NCI-H2107 (cell line): ENCODE results near the gene DKK2.

Experiments used
- DNase-seq: peaks from one replicate; lab custom pipeline; 2025; lab: John Stamatoyannopoulos, UW

DKK2 gene, protein sequence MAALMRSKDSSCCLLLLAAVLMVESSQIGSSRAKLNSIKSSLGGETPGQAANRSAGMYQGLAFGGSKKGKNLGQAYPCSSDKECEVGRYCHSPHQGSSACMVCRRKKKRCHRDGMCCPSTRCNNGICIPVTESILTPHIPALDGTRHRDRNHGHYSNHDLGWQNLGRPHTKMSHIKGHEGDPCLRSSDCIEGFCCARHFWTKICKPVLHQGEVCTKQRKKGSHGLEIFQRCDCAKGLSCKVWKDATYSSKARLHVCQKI

DNA sequence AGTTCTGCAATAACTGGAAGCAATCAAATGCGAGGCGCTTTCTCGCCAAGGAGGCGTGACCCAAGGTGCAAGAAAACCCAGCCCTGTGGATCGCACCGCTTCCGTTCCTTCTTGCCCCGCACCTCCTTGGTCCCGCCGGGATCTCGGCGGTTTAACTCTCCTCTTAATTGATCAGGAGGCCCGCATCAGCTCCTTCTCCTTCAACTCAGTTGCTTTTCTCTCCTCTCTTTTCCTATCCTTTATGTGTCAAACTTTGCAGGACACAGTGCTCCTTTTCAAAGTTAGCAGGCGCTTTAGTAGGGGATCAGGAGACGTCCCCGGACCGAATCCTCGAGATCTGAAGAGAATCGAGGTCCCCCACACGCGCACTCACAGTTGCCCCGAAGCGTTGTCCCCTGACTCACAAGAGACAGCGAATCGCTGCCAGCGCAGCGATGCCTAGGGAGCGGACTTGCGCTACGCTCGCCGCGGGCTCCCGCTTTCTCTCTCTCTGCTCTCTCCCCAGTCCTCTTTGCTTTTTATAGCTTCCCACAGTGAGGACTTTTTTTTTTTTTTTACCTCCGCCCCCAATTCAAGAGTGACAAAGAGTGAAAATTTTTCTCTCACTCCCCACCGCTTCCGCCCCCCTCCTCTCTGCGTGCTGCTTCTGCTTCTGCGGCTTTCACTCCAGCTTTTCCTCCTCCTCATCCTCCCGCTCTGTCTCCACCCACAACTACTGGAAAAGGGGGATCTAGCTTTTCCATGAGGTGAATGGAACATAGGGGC, at the start of gene DKK2:
DKK2 (minus strand) TSS at position 495 of the 765 bp plus-strand sequence. CDS start 722 bp downstream, outside the sequence.
- DNase-seq = no peak

DNA sequence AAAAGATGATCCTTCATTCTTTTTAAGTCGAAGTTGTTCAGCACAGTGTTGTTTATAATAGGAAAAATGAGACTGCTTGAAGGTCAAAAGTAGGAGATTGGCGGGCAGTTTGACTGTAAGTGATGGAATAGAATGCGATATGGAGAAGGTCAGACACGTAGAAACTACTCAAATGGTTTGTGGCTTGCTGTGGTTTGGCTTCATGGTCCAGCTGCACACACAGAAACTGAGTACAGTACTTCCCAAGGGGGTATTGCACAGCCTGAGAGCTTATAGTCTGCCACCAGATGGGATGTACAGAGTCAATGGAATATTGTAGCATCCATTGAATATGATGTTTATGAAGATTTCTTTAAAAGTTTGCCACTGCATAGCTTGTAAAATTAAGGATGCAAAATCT, 41.1 kb upstream of the DKK2 start:
- no peak for DNase-seq

DNA sequence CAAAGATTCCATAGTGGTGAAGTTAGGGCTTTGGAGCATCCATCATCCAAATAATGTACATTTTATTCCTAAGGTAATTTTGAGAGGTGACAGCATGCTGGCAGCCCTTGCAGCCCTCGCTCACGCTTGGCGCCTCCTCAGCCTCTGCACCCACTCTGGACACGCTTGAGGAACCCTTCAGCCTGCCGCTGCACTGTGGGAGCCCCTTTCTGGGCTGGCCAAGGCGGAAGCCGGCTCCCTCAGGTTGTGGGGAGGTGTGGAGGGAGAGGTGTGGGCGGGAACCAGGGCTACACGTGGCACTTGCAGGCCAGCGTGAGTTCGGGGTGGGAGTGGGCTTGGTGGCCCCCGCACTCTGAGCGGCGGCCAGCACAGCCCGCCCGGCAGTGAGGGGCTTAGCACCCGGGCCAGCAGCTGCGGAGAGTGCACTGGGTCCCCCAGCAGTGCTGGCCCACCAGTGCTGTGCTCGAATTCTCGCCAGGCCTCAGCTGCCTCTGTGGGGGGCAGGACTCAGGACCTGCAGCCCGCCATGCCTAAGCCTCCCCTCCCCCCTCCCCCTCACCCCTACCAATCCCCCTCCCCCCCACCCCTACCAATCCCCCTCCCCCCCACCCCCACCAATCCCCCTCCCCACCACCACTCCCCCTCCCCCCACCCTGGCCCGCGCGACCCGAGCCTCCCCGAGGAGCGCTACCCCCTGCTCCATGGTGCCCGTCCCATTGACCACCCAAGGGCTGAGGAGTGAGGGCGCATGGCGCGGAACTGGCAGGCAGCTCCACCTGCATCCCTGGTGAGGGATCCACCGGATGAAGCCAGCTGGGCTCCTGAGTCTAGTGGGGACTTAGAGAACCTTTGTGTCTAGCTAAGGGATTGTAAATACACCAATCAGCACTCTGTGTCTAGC, 37.0 kb upstream of the DKK2 start:
- DNase-seq = no peak

DNA sequence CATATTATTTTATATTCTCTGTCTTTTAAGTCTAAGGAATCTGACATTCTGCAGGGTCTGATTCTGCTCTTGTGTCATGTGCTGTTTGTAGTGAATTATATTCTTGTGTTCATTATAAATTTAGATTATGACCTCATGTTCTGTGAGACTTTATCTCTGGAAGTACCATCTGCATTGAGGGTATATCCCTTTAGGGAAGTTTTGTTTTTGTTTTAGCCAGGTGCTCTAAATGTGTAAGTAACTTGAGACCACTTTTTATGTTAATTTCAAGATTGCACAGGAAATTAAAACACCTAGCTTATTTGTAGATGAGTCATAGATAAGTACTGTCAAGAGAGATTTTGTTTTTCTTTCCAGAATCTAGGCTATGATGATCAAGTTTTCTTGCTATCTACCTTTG, 35.0 kb upstream of the DKK2 start:
- no peak for DNase-seq

DNA sequence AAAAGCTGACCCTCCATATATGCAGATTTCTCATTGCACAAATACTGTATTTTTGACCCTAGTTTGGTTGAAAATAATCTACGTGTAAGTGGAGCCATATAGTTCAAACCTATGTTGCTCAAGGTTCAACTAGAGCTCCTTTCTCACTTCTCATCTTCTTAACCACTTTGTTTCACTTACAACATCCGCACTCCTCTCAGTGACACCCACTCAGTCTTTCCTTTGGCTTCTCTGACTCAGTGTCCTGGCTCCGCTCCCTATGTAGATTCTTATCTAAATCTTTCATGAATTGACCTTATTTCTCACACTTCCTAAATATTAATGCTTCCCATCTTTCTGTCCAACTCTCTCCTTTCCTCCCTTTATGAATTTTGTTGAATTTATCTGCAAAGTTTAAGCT, 32.9 kb upstream of the DKK2 start:
- no peak for DNase-seq

DNA sequence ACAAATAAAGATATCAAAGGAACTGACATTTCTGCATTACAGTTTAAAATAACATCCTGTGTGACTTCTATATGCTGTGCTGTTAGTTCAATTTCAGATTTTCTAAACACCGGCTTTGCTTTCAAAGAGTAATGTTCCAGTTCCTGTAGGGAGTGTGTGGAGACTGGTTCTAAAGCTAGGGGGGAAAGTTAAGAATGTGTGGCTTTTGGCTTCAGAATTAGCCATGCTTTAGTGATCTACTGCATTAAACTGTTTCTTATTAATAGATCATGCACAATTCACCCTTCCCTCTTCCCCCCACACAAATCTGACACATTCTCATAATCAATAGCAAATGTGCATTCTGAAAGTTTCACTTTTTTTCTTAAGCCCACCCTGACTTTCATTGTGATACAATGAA, 32.0 kb upstream of the DKK2 start:
- no peak for DNase-seq

DNA sequence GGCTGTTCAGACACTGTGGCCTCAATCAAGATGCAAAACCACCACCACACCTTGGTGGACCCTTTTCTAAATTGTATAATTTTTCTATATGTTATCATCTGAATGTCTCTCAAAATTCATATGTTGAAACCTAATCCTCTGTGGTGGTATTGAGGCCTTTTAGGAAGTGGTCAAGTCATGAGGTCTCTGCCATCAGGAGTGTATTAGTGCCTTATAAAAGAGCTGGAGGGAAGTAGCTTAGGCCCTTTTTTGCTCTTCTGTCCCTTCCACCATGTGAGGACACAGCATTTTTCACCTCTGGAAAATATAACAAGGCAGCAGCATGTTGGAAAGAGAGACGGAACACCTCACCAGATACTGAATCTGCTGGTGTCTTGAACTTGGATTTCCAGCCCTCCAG, 30.5 kb upstream of the DKK2 start:
- DNase-seq = no peak

DNA sequence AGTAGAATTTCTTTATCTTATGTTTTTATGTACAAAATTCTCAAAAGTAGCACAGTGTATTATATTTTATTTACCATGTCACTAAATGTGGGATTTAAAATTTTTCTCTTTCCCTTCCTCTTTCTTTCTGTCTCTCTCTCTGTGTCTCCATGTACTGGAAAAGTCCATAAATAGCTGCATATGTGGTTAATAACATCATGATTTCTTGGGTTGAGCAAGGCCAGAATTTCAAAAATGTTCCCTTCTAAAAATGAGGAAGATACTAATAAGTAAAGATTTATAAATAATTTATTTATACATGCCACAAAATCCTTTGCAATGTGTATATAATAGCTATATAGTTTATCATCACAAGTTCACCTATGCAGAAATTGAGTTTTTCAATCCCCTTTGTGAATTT, 29.1 kb upstream of the DKK2 start:
- DNase-seq = no peak

DNA sequence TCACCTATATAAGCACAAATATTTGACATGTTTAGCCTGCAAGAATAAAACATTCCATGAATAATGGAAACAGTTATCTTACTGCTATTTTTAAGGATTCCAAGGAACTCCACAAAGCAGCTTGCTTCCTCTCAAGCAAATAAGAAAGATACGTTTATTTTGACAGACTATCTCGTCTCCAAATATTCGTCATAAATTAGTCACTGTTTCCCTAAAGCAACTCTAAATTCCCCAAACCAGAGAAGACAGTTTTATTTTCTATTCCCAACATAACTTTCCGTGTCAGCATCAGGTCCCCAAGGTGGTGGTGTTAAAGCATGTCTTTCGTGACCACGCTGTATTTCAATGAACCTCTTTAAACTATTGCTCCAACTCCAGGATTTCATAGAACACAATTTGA, 24.3 kb upstream of the DKK2 start:
- DNase-seq = no peak

DNA sequence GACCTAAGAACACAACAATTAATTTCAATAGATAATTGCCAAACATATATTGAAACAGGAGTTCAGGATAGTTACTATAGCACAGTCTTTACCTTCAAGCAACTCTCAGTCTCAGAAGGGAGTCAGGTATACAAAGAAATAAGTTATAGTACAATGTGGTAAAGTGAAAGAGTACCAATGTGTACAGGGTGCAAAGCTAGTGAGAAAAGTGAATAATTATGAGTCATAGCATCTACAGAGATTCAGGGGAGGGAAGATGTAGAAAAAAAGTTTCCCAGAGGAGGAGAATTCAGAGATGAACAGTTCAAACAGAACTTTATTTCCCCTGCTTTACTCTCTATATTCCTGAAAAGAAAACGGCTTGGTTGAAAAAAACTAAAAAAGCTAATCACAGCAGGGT, 22.7 kb upstream of the DKK2 start:
- no peak for DNase-seq

DNA sequence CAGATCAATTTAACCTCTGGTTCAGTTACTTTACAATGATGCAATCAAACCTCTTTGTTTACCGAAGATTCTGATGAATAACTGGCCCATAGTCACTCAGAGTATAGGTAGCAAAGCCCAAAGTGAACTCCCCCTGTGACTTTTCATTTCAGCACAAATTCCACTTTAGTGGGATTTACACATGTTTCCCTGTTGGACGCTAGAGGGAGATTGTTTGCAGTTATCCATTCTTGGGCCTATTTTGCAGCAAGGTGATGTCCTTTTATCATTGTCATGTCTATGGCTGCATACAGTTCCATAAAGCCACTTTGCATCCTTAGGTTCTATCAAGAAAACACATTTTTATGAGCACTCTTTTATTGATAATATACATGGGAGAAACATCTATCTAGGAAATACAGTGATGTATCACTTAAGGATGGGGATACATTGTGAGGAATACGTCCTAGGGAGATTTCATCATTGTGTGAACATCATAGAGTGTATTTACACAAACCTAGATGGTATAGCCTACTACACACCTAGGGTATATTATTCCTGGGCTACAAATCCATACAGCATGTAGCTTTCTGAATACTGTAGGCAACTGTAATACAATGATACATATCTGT, 14.5 kb upstream of the DKK2 start:
- no peak for DNase-seq

DNA sequence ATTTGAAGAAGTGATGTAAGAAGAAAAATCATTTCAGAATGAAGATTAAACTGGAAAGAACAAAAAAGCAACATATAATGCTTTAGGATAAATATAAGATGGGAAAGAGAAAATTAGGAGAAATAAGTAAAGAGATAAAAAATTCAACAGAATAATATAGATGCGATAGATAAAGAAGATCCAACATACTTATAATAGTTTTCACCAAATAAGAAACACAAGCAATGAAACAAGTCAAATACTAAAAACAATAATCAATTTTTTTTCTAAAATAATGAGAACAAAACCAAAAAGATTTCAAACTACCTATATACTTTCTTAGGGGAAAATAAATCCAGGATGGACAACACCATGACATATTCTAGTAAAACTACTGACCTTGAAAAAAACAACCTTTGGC, 10.1 kb upstream of the DKK2 start:
- no peak for DNase-seq

DNA sequence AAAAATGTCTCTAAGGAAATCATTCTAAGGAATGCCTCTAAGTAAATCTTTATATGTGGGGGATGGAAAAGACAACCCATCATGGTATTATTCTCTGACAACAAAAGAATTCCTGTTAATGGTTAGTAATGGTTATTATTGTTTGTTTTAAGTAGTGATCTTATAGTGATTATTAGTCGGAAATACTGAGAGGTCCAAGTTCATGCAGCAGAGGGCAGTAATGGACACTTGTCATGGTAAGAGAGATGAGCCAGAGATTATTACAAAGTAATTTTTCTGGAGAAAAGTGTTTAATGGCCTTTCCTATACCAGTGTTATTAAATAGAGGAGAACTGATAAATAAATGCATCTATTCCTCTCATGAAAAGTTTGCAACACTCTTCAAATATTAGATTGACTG, 8.1 kb upstream of the DKK2 start:
- no peak for DNase-seq

DNA sequence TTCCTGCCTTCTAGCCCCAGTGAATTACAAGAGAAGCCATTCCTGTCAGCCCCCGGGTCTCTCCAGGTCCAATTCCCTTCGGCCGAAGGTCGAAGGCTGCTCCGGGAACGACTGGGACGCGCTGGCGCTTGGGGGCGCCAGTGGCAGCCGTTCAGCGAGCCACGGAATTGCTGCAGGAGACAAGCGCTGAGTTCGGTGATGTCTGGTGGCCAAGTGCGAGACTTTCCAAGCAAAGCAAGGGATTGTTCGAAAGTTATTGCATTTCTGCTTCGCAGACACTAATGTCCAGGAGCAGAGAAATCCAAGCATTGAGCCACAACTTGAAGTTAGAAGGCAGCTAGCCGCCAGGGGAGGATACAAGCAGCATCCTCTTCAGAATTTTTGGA, 1.1 kb upstream of the DKK2 start:
- no peak for DNase-seq

DNA sequence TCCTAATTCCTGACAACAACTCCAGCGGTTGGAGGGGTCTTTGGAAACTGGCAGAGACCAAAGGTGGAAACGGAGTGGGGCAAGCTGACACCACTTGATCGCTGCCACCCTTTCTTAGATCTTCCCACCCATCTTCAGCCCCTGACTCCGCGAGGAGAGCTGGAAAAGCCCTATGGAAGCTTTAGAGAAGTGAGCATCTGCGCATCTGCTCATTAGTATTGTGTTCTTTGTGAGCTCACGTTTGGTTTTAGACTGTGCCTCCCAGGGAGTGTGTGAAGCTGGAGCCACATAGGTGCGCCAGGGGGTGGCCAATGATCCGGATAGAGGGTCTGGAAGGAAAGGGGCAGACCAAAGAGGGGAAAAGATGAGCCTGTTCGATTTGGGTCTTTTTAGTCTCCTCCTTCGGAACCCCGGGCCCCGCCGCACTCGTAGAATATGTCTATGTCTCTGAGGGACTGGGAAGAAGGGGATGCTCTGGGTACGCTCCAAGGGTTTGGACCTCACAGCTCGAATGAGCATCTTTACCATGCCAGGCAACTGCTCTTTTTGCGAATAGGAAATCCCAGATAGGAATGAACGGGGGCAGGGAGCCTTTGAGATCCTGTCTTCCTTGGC, 578 bp upstream of the DKK2 start:
- no peak for DNase-seq

DNA sequence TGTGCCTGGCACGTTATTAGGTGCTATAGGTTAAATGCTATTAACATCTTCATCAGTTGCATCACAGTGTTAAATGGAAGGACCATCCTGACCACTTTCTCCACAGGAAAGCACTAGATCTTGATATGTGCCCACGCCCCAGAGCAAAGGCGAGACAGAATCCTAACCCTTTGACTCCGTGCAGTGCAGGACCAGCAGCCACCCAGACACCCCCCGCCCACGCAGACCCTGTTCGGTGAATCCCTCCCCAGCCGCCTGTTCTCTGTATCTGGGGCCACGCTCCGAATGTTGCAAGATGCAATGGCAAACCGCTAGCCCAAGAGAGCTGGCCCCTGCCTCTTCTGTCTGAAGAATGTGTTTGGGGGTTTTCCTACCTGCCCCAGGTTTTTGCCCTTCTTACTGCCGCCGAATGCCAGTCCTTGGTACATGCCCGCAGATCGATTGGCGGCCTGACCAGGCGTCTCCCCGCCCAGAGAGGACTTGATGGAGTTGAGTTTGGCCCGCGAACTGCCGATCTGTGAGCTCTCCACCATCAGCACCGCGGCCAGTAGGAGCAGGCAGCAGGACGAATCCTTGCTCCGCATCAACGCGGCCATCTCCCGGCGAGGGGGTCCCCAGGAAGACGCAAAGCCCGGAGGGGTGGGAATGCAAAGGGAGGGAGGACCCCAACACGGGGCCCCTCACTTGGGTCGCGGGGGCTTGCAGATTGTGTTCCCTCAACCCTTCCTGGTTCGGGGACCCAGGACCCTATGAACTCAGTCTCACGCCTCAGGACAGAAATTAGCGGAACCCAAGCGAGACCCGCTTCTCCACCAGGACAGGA, 906 bp downstream of the DKK2 start:
- no peak for DNase-seq

DNA sequence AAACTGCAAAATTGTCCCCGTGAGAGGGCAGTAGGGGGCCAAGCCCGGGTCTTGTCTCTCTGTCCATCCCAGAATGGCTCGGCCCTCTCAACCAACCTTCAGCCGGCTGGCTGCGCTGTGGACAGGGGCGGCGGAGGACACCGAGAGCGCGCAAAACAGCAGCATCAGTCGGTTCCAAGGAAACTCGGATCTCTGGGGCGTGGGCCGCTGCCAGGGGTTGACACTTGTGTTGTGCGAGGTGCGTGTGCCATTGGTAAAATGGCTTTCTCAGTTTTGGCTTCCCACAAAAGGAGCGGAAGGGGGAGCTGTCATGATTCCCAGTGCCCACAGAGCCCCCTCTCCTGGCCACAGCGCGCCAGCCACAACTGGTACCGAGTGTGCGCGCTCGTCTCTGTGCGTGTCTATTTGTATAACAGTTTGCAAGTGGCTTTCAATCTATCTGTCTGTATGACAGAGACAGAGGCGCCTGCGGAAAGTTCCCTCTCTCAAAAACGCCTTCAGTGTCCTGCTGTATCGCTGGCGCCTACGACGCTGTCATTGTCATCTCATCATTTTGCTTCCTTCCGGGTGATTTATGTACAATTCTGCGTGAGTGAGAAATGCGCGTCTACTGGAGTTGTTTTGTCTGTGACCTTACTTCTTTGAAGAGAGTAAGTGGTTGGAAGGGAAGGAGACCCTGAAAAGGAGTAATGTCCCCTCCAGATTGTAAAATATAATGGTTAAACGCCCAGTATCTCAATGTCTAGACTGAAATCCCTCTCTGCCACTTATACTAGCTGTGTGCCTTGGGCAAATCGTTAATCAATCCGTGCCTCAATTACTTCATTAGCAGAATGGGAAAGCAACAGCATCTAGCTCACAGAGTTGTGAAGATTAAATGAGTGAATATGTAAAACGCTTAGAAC, 1.8 kb downstream of the DKK2 start:
- DNase-seq = no peak

DNA sequence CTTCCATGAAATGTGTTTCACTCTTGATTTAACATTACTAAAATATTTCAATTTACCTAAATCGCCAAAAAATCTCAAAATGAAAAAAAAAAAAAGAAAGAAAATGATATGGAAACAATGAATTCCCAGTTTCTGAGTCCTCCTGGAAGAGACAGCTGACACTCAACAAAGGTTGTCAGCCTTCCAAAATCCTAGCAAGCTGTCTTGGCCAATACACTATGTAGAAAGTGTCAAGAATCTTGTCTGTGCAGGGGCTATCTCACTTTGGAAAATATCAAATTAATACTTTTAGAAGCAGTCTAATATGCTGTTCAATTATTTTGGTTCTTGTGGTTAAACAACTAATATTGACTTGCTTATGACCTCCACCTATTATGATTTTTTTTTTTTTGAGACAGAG, 8.7 kb downstream of the DKK2 start:
- DNase-seq = no peak

DNA sequence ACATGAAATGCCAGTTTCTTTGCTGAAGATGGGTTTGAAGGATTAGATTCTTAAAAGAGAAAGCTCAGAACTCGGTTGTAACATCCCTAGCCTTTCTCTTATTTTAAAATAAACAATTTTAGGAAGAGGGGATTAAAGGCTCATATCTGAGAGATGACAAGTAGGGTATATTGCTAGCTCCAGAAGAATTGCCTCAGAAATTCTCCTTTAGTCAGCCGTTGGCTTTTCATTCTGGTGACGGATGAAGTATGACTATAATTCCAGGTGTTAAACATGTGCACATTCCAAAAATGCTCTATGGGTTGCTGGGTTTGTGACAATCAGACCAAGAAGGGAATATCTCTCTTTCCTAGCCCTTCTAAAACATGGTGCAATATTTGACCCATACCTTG, 17.8 kb downstream of the DKK2 start:
- no peak for DNase-seq
